GOT3 (cell line): Measurements from ENCODE around the gene PPP2R2B.

ENCODE experiments used
- DNase-seq: peaks from one replicate; lab custom pipeline; 2025; ENCODE audit warnings: mixed read lengths; lab: John Stamatoyannopoulos, UW

PPP2R2B gene

DNA sequence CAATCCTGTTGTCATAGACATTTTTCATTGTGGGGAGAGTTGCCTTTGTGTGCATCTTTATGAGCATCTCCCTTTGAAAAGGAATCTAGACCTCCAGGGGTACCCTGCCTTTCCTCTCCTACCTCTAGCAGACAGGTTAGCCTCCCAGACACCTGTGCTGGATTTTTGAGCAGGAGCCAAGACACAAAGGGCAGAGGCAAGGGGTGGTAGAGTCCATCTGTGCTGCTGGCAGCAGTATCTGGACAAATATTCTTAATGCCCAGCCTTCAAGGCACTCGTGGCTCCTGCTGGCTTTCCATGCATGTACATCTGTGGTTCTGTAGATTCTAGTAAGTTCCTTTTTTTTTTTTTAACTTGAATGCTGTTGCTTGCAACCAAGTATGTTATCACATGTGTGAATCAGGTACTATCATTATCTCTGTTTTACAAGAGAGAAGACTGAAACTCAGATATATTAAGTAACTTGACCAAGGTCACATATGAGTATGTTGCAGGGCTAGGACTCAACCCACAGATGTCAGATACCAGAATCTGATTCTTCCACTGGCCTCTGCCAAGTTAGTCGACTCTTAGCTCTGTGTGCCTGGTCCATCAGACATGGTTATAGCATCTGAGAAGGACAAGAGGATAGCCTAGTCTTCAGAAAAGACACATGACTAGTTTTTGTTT, 329.6 kb downstream of the PPP2R2B start:
- no peak for DNase-seq

DNA sequence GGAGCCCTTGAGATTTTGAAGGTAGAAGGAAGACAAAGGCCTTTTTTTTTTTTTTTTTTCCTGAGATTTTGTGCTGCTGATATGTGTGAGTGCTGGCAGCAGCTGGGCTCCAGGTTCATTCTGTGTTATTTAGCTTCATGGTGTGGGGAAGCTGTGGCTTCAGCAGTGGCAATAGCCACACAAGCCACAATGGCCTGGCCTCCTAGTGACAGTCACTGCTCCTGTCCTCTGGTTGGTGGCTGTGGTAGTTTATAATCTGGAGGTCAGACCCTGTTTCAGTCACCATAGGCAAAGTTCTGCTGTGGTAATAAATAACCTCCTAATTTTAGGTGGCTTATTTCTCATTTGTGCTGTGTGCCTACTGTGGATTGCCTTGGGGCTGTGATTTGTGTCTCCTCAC, 334.3 kb downstream of the PPP2R2B start:
- no peak for DNase-seq

- DNase-seq: peak; percentile 48
Measured at GRCh38 chr5:146541958-146542849, 336.4 kb downstream of the PPP2R2B start.

DNA sequence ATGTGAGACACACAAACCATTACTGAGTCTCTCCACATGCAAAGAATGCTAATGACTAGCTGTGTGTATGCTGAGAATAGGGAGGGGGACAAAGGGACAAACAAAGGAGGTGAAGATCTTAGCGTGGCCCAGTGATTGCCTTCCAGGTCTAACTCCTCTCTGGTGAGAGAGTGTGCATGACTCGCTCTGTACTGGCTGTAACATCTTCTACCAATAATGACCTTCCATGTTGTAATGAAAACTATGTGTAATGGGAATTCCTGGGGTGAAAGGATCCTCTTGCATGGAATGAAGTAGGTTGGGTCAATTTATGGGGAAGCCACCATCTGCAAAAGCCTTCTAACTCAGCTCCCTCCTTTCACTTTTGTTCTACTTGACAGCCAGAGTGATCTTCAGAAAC, 338.1 kb downstream of the PPP2R2B start:
- DNase-seq: no peak

GRCh38 chr5:146539973-146540372, 338.6 kb downstream of the PPP2R2B start:
- DNase-seq: no peak

DNA sequence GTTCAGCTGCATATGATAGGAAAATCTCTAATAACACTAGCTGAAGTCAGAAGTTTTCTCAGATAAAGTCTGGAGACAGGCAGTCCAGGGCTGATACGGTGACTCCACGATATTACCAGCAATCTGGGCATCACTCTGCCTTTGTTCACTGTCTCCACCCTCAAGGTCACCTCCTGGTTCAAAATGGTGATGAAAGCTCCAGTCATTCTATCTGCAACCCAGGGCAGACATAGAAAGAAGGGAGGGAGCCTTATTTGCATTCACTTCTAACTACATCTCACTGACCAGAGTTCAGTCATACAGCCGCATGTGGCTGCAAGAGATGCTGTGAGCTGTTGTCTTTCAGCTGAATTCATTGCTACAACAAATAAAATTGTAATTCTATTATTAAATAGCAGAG, 340.1 kb downstream of the PPP2R2B start:
- DNase-seq: no peak

GRCh38 chr5:146533882-146534281, 344.7 kb downstream of the PPP2R2B start:
- DNase-seq: no peak

- DNase-seq: peak; percentile 33
Measured at GRCh38 chr5:146533260-146533857, 345.2 kb downstream of the PPP2R2B start.
